ENCODE data around the gene LYPLAL1. TPM values are rescaled to one million over a fixed set of nuclear protein-coding genes. Genes with fewer than 3 reads are reported as not detected.

LYPLAL1 gene
- total RNA-seq, 1 donor from 2014 or later, result 41.6 TPM

DNA sequence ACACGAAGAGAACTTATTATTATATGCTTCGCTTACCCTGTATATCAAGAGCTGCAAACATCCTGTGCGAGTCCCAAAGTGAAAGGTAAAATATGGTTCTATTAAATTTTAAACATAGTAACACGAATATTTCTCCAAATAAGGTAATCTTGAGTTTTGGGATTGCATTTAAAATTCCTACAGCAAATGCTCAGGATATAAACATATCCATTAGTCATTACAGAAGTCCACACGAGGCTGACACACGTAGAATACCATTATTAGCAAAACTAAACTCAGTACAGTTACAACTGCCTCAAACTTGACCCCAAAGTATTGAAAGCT lies 282 bp upstream of the LYPLAL1 start:
- peaks cover 17% of the 10 kb centered on the region for H3K4me1 ChIP-seq
- H3K27ac ChIP-seq, result peak overlapping the region; percentile 90
- no peaks in the 10 kb centered on the region for H3K36me3 ChIP-seq
- TF ChIP-seq, protein P1, sequence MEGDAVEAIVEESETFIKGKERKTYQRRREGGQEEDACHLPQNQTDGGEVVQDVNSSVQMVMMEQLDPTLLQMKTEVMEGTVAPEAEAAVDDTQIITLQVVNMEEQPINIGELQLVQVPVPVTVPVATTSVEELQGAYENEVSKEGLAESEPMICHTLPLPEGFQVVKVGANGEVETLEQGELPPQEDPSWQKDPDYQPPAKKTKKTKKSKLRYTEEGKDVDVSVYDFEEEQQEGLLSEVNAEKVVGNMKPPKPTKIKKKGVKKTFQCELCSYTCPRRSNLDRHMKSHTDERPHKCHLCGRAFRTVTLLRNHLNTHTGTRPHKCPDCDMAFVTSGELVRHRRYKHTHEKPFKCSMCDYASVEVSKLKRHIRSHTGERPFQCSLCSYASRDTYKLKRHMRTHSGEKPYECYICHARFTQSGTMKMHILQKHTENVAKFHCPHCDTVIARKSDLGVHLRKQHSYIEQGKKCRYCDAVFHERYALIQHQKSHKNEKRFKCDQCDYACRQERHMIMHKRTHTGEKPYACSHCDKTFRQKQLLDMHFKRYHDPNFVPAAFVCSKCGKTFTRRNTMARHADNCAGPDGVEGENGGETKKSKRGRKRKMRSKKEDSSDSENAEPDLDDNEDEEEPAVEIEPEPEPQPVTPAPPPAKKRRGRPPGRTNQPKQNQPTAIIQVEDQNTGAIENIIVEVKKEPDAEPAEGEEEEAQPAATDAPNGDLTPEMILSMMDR (IDR thresholded peaks at IDR 0.05), result no peak
- ATAC-seq (no peak), DNase-seq (no peak)
- intact Hi-C loops (cut with DNase I), result no loop called here
- peak overlapping the region; percentile 85 for H3K4me3 ChIP-seq
- H3K27me3 ChIP-seq (ENCODE audit: low read depth), result no peaks in the 10 kb centered on the region
- H3K9me3 ChIP-seq, result no peaks in the 10 kb centered on the region

- peak in 1 of 2 donors; percentile 40 for ATAC-seq
- Histone ChIP-seq H3K27me3 (ENCODE audit: low read depth) (no peaks in the 10 kb centered on the region), H3K36me3 (no peaks in the 10 kb centered on the region), H3K4me1 (peaks cover 20% of the 10 kb centered on the region), H3K27ac (peak overlapping the region; percentile 90), H3K4me3 (peak overlapping the region; percentile 85), H3K9me3 (no peaks in the 10 kb centered on the region)
- intact Hi-C loops (cut with DNase I), result no loop called here
- TF ChIP-seq, protein P1 (IDR thresholded peaks at IDR 0.05), result no peak
- no peak for DNase-seq
Measured at GRCh38 chr1:219174460-219175211, 958 bp downstream of the LYPLAL1 start.

GRCh38 chr1:219175212-219175564 lies 1.5 kb downstream of the LYPLAL1 start:
- Histone ChIP-seq H3K4me3 (peak overlapping the region; percentile 85), H3K9me3 (no peaks in the 10 kb centered on the region), H3K4me1 (peaks cover 21% of the 10 kb centered on the region), H3K27ac (peak overlapping the region; percentile 90), H3K27me3 (ENCODE audit: low read depth) (no peaks in the 10 kb centered on the region), H3K36me3 (no peaks in the 10 kb centered on the region)
- DNase-seq, result no peak
- no peak for ATAC-seq
- TF ChIP-seq, protein P1 (IDR thresholded peaks at IDR 0.05), result no peak
- intact Hi-C loops (cut with DNase I), result no loop called here

DNA sequence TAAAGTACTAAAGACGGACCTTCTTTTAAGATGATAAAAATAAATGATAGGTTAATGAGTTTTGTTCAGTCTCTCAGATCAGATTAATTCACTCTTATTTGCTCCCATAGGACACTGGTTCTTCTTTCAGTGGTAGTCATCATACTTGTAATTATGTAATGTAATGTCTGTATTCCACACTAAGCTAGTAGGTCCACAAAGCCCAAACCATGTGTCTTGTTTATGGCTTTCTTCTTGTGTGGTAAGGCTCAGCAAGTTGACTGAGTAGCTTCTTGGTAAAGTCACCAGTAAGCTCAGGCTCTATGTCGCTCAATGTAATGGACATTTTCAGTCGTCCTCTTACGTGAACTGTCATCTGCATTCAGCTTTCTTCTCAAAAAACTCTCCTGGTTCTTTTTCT lies 2.5 kb downstream of the LYPLAL1 start:
- H3K4me1 ChIP-seq, result peaks cover 21% of the 10 kb centered on the region
- ATAC-seq, result no peak
- intact Hi-C loops (cut with DNase I), result no loop called here
- no peak for DNase-seq
- TF ChIP-seq, protein P1 (IDR thresholded peaks at IDR 0.05), result no peak
- no peaks in the 10 kb centered on the region for H3K36me3 ChIP-seq
- H3K27me3 ChIP-seq (ENCODE audit: low read depth), result no peaks in the 10 kb centered on the region
- H3K9me3 ChIP-seq, result no peaks in the 10 kb centered on the region
- no peak overlapping the region for H3K27ac ChIP-seq
- H3K4me3 ChIP-seq, result no peak overlapping the region

GRCh38 chr1:219177363-219177762 lies 3.7 kb downstream of the LYPLAL1 start:
- Histone ChIP-seq H3K9me3 (no peaks in the 10 kb centered on the region), H3K36me3 (no peaks in the 10 kb centered on the region), H3K27me3 (ENCODE audit: low read depth) (no peaks in the 10 kb centered on the region), H3K4me1 (peaks cover 21% of the 10 kb centered on the region), H3K27ac (no peak overlapping the region), H3K4me3 (no peak overlapping the region)
- TF ChIP-seq, protein P1 (IDR thresholded peaks at IDR 0.05), result no peak
- no peak for ATAC-seq
- intact Hi-C loops (cut with DNase I), result no loop called here
- no peak for DNase-seq
